Endothelial cell (in vitro differentiated cells): ENCODE measurements around the gene NIF3L1. TPM values are rescaled to one million over a fixed set of nuclear protein-coding genes. Genes with fewer than 3 reads are reported as not detected.
A peak's percentile ranks its signal among the peaks of the same experiment; 100 is the strongest.

Experiments used
- DNase-seq: peaks from one replicate; pipeline ENCODE4 v3.0.0; 2021; ENCODE audit warnings: low spot score
- H3K27ac Mint-ChIP-seq: one replicate; pipeline ENCODE4 v1.8.0; 2021; ENCODE audit warnings: mixed read lengths, inconsistent platforms; ENCODE audit not compliant: unreplicated experiment
- H3K27me3 Mint-ChIP-seq: one replicate; pipeline ENCODE4 v1.8.0; 2021; ENCODE audit warnings: mild to moderate bottlenecking, moderate library complexity, mixed read lengths, inconsistent platforms; ENCODE audit not compliant: unreplicated experiment
- H3K36me3 Mint-ChIP-seq: one replicate; pipeline ENCODE4 v1.8.0; 2021; ENCODE audit warnings: mild to moderate bottlenecking, low read depth, mixed read lengths, inconsistent platforms; ENCODE audit not compliant: unreplicated experiment
- H3K4me1 Mint-ChIP-seq: one replicate; pipeline ENCODE4 v1.8.0; 2021; ENCODE audit warnings: mild to moderate bottlenecking, mixed read lengths, inconsistent platforms; ENCODE audit not compliant: unreplicated experiment
- H3K4me3 Mint-ChIP-seq: one replicate; pipeline ENCODE4 v1.8.0; 2021; ENCODE audit warnings: mild to moderate bottlenecking, mixed read lengths, inconsistent platforms; ENCODE audit not compliant: unreplicated experiment
- H3K9me3 Mint-ChIP-seq: one replicate; pipeline ENCODE4 v1.8.0; 2021; ENCODE audit warnings: mixed read lengths, inconsistent platforms; ENCODE audit not compliant: unreplicated experiment
- long read RNA-seq: library from polyadenylated mRNA; unstranded; transcript quantifications from one replicate; pipeline ENCODE4 v2.0.0, GENCODE V29; 2020; ENCODE audit not compliant: unreplicated experiment
- total RNA-seq: library from RNA; stranded (reverse); fragmentation: NEBNext Ultra II Directional; extraction: Animal tissue kit (Norgen Biotek cat#: 25700); gene quantifications from one replicate; pipeline ENCODE4 v1.2.1, GENCODE V29; 2021; ENCODE audit not compliant: unreplicated experiment
- TF ChIP-seq, protein P1 (sequence below): fragments of 200-600 bp; sonication (generic); IDR thresholded peaks from one replicate; pipeline ENCODE4 v1.5.0; 2021; ENCODE audit warnings: antibody characterized with exemption; ENCODE audit not compliant: unreplicated experiment

The NIF3L1 gene, protein sequence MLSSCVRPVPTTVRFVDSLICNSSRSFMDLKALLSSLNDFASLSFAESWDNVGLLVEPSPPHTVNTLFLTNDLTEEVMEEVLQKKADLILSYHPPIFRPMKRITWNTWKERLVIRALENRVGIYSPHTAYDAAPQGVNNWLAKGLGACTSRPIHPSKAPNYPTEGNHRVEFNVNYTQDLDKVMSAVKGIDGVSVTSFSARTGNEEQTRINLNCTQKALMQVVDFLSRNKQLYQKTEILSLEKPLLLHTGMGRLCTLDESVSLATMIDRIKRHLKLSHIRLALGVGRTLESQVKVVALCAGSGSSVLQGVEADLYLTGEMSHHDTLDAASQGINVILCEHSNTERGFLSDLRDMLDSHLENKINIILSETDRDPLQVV
- total RNA-seq, result 14.2 TPM
- long read RNA-seq, partial matches to known transcripts, result 1 of 7 reads
- long read RNA-seq, other reads (novel, unspliced or antisense), result 4 of 7 reads

DNA sequence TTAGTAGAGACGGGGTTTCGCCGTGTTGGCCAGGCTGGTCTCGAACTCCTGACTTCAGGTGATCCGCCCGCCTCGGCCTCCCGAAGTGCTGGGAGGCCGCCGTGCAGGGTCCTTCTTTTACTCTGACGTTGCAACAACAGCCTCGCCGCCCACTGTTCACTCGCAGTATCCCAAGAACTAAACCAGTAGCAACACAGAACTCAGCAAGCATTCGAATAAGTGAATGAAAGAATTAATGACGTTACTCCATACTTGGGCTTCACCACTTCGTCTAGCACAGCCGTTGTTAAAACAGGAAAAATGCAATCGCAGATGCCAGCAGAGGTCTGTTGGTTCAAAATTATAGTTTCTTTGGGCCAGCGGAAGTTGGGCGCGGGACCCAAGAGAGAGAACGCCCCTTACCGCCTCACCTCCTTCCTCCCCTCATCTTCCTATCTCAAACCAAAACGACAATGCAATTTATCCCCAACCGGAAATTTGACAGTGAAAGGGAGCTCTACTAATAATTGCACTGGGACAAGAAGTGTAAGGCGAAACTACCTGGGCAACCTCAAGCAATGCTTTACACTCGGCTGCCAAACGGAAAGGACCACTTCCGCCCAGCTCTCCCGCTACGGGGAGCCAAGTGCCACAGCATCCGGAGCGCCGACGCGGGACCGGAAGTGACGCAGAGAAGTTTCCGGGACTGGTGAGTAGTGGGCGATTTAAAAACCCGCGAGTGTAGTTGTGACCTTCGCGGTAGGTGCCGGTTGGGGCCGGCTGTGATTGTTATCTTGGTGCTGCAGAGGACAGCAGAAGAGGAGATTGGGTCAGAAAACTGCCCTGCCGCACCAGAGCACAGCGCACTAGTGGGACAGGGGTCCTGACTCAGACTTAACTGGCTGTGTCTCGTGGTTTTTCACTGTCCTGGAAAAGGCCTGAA lies at the start of gene NIF3L1, which contains the start of gene PPIL3:
TSS of gene NIF3L1 (plus strand) at position 668 of the 922 bp plus-strand sequence. CDS start 2,573 bp downstream, outside the sequence.
TSS of gene PPIL3 (minus strand) at position 374 of the 922 bp plus-strand sequence. CDS start 1,462 bp downstream, outside the sequence.
- no peaks in the 10 kb centered on the region for H3K9me3 Mint-ChIP-seq
- H3K4me3 Mint-ChIP-seq, result peak within 1 kb of the TSS; percentile 95
- peak within 1 kb of the TSS; percentile 99 for H3K27ac Mint-ChIP-seq
- peaks cover 6% of the 10 kb centered on the region for H3K36me3 Mint-ChIP-seq
- peaks cover 33% of the 10 kb centered on the region for H3K4me1 Mint-ChIP-seq
- H3K27me3 Mint-ChIP-seq, result peaks cover 16% of the 10 kb centered on the region
- peak; percentile 97 for DNase-seq
- TF ChIP-seq, protein P1, sequence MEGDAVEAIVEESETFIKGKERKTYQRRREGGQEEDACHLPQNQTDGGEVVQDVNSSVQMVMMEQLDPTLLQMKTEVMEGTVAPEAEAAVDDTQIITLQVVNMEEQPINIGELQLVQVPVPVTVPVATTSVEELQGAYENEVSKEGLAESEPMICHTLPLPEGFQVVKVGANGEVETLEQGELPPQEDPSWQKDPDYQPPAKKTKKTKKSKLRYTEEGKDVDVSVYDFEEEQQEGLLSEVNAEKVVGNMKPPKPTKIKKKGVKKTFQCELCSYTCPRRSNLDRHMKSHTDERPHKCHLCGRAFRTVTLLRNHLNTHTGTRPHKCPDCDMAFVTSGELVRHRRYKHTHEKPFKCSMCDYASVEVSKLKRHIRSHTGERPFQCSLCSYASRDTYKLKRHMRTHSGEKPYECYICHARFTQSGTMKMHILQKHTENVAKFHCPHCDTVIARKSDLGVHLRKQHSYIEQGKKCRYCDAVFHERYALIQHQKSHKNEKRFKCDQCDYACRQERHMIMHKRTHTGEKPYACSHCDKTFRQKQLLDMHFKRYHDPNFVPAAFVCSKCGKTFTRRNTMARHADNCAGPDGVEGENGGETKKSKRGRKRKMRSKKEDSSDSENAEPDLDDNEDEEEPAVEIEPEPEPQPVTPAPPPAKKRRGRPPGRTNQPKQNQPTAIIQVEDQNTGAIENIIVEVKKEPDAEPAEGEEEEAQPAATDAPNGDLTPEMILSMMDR, result no peak

GRCh38 chr2:200839513-200839912 lies 49.7 kb upstream of the NIF3L1 start:
- DNase-seq, result no peak
- TF ChIP-seq, protein P1, result no peak
- no peaks in the 10 kb centered on the region for H3K4me1 Mint-ChIP-seq
- H3K36me3 Mint-ChIP-seq, result peaks cover 5% of the 10 kb centered on the region
- no peaks in the 10 kb centered on the region for H3K9me3 Mint-ChIP-seq
- H3K27me3 Mint-ChIP-seq, result no peaks in the 10 kb centered on the region
- H3K4me3 Mint-ChIP-seq, result no peak overlapping the region
- H3K27ac Mint-ChIP-seq, result no peak overlapping the region

- H3K4me3 Mint-ChIP-seq, result no peak overlapping the region
- no peak for DNase-seq
- no peak overlapping the region for H3K27ac Mint-ChIP-seq
- H3K36me3 Mint-ChIP-seq, result no peaks in the 10 kb centered on the region
- H3K27me3 Mint-ChIP-seq, result no peaks in the 10 kb centered on the region
- TF ChIP-seq, protein P1, result no peak
- no peaks in the 10 kb centered on the region for H3K4me1 Mint-ChIP-seq
- no peaks in the 10 kb centered on the region for H3K9me3 Mint-ChIP-seq
Observed at GRCh38 chr2:200843993-200844948, 44.9 kb upstream of the NIF3L1 start.

DNA sequence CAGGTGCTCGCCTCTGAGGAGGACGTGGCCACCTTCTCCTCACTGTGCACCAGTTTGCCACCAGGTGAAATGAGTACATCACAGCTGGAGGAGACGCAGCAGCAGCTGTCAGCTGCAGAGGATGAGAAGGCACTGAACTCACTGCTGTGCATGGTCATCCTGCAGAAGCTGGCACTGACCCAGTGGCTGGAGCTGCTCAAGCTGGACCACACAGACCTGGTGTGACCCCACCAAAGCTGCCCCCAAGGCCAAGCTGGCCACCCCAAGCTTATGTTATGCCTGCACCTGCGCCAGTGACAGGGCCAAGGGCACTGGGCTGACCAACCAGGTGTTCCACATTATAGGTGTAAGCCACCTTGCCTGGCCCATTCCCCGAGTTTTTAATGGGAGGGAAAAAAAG lies 44.0 kb upstream of the NIF3L1 start:
- DNase-seq, result no peak
- Mint-ChIP-seq H3K27me3 (no peaks in the 10 kb centered on the region), H3K4me3 (no peak overlapping the region), H3K9me3 (no peaks in the 10 kb centered on the region), H3K4me1 (no peaks in the 10 kb centered on the region), H3K27ac (no peak overlapping the region), H3K36me3 (no peaks in the 10 kb centered on the region)
- TF ChIP-seq, protein P1, result no peak
